ENCODE results near the gene SCN3A.

SCN3A gene

DNA sequence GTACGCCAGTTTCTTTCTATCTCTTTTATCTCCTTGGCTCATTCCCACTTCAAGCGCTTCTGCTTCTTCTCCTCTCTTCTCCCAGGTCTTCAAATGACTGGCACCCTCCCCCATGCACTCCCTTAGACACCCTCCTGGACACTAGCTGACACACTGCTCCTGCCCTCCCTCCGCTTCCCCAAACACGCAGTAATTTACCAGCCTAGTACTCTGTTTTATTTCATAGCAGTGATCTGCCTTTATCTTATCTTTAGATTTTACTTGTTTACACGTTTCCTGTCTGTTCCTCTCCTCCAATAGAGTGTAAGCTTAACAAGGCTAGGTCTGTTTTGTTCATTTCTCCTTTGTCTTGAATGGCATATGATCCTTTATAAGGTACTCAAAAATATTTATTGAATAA is 93.9 kb downstream of the SCN3A start:
- Histone ChIP-seq H3K4me1 (ENCODE audit: control insufficient read depth, low read depth, low read length) (no peaks in the 10 kb centered on the region), H3K27me3 (ENCODE audit: control insufficient read depth, insufficient read depth, low read length) (no peaks in the 10 kb centered on the region), H3K36me3 (ENCODE audit: control insufficient read depth, low read depth, low read length) (no peaks in the 10 kb centered on the region), H3K27ac (ENCODE audit: low read length) (no peak overlapping the region), H3K9ac (ENCODE audit: low read length) (no peak overlapping the region), H3K4me3 (ENCODE audit: low read length) (no peak overlapping the region), H3K9me3 (ENCODE audit: control insufficient read depth, low read depth, low read length) (no peaks in the 10 kb centered on the region)

DNA sequence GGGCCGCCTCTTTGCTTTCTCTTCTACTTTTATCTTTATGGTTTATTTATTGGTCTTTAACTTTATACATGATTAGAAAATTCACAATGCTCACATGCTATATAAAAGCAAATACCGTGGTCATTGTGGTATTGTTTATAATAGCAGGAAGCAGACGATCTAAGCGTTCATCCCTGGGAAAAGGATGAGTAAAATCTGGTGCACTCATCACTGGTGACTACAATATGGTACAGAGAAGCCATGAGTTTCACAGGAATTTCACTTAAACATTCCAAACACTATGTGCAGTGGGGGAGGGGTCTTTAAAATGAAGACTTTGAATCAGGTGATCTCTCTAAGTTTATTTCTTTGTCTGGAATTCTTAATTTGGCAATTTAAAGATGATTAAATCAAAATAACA is 97.9 kb downstream of the SCN3A start:
- H3K9ac ChIP-seq (ENCODE audit: low read length): no peak overlapping the region
- H3K27me3 ChIP-seq (ENCODE audit: control insufficient read depth, insufficient read depth, low read length): no peaks in the 10 kb centered on the region
- no peaks in the 10 kb centered on the region for H3K36me3 ChIP-seq (ENCODE audit: control insufficient read depth, low read depth, low read length)
- H3K4me1 ChIP-seq (ENCODE audit: control insufficient read depth, low read depth, low read length): no peaks in the 10 kb centered on the region
- no peak overlapping the region for H3K4me3 ChIP-seq (ENCODE audit: low read length)
- H3K9me3 ChIP-seq (ENCODE audit: control insufficient read depth, low read depth, low read length): no peaks in the 10 kb centered on the region
- no peak overlapping the region for H3K27ac ChIP-seq (ENCODE audit: low read length)

DNA sequence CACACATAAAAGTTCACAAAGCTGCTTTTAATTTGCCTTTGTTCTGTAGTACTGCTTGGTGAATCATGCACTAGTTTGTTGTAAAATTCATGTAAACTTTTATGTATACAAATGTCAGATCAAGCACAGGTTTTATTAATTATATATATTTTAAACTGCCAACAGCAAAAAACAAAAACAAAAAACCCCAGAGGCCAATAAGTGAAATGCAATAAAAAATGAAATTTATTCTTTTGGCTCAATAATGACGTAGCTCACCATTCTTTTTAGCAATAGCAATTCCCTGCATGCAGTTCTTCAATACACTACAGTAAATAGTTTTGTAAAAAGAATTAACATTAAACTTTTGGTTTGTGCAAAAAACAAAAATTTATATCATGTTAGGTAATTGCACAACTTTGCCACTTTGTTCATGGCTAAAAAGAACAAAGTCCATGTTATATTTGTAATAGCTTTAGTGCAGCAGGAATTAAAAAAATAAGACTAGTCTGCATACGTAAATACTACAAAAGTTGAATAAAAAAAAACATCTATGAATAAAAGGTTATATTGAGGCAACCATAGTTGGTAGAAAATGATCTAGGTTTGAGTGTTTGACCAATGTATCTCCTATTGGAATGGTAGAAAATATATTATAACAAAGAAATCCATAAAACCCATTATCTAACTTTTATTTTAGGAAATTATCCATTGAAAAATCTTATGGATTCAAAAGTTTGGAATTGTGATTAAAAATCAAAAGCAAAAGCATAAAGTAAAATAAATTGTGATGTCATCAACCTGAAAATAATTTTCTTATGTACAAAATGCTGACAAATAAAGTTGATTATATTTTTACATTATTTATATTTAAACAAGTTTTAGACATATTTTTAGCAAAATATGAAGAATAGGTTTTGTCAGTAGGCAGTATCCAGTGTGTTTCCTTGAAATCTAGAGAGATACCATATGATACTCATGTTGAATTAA is 115.6 kb downstream of the SCN3A start:
- Histone ChIP-seq H3K27me3 (ENCODE audit: control insufficient read depth, insufficient read depth, low read length) (no peaks in the 10 kb centered on the region), H3K4me1 (ENCODE audit: control insufficient read depth, low read depth, low read length) (no peaks in the 10 kb centered on the region), H3K9me3 (ENCODE audit: control insufficient read depth, low read depth, low read length) (no peaks in the 10 kb centered on the region), H3K9ac (ENCODE audit: low read length) (no peak overlapping the region), H3K36me3 (ENCODE audit: control insufficient read depth, low read depth, low read length) (no peaks in the 10 kb centered on the region), H3K27ac (ENCODE audit: low read length) (no peak overlapping the region), H3K4me3 (ENCODE audit: low read length) (no peak overlapping the region)

DNA sequence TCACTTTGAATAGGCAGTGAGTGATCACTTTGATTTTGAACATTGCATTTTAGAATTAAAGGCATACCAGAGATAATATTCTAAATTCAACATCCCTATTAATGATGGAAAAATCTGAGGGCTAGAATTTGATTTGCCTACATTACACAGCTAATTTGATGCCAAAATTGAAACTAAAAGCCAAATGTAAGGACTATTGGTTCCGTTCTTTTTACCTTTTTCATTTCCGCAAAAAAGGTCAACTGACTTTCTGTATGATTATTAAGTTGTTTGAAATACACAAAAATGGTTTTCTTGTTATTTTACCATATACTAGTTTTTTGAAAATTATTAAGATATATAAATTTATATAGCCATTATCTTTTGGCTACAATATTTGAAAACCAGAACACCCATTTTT is 117.5 kb downstream of the SCN3A start:
- H3K9ac ChIP-seq (ENCODE audit: low read length): no peak overlapping the region
- no peaks in the 10 kb centered on the region for H3K36me3 ChIP-seq (ENCODE audit: control insufficient read depth, low read depth, low read length)
- H3K27me3 ChIP-seq (ENCODE audit: control insufficient read depth, insufficient read depth, low read length): no peaks in the 10 kb centered on the region
- H3K27ac ChIP-seq (ENCODE audit: low read length): no peak overlapping the region
- no peaks in the 10 kb centered on the region for H3K4me1 ChIP-seq (ENCODE audit: control insufficient read depth, low read depth, low read length)
- H3K9me3 ChIP-seq (ENCODE audit: control insufficient read depth, low read depth, low read length): no peaks in the 10 kb centered on the region
- no peak overlapping the region for H3K4me3 ChIP-seq (ENCODE audit: low read length)

DNA sequence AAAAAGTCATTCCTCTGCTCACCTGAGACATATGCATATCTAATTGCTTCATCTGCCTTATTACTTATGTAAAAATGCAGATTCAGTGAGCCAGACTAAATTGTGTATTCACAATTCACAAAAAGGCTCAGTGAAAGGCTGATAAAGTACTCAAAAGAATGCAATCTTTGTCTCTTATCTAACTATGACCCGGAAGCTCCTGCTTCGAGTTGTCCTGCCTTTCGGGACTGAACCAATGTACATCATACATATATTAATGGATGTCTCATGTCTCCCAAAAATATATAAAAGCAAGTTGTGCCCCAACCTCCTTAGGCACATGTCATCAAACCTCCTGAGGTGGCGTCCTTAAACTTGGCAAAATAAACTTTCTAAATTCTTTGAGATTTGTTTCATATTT is 120.5 kb downstream of the SCN3A start:
- H3K9me3 ChIP-seq (ENCODE audit: control insufficient read depth, low read depth, low read length): no peaks in the 10 kb centered on the region
- H3K36me3 ChIP-seq (ENCODE audit: control insufficient read depth, low read depth, low read length): no peaks in the 10 kb centered on the region
- H3K9ac ChIP-seq (ENCODE audit: low read length): no peak overlapping the region
- no peak overlapping the region for H3K27ac ChIP-seq (ENCODE audit: low read length)
- no peaks in the 10 kb centered on the region for H3K27me3 ChIP-seq (ENCODE audit: control insufficient read depth, insufficient read depth, low read length)
- no peaks in the 10 kb centered on the region for H3K4me1 ChIP-seq (ENCODE audit: control insufficient read depth, low read depth, low read length)
- H3K4me3 ChIP-seq (ENCODE audit: low read length): no peak overlapping the region

DNA sequence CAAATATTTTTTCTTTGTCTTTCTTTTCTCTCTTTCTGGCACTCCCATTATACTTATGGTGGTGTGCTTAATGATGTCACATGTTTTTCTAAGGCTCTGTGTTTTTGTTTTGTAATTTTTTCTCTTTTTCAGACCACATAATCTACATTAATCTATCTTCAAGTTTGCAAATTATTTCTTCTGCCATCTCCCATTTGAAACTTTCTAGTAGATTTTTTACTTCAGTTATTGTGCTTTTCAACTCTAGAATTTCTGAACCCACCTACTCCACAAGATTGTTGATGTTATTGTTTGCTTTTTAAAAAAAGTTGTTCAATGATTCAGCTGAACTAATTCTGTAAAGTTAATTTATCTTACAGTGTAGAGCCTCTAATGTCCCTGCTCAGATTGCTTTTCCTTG is 121.4 kb downstream of the SCN3A start:
- Histone ChIP-seq H3K36me3 (ENCODE audit: control insufficient read depth, low read depth, low read length) (no peaks in the 10 kb centered on the region), H3K9me3 (ENCODE audit: control insufficient read depth, low read depth, low read length) (no peaks in the 10 kb centered on the region), H3K27ac (ENCODE audit: low read length) (no peak overlapping the region), H3K9ac (ENCODE audit: low read length) (no peak overlapping the region), H3K4me3 (ENCODE audit: low read length) (no peak overlapping the region), H3K27me3 (ENCODE audit: control insufficient read depth, insufficient read depth, low read length) (no peaks in the 10 kb centered on the region), H3K4me1 (ENCODE audit: control insufficient read depth, low read depth, low read length) (no peaks in the 10 kb centered on the region)

DNA sequence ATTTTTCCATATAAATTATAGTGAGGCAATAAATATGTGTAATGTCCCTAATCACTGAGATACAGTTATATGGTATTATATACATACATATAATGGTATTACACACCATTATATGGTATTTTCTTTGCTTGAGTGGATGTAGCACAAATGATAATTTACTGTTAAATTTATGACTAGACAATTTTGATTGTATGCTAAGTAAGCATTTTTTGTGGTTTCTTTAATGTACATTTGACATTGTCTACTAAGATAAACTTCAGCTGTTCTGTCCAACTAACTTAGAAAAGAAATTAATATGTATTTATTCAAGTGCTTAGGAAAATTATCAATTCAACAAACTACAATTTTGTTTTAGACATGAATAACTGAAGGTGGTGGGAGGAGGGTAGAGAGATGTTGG is 122.6 kb downstream of the SCN3A start:
- H3K27me3 ChIP-seq (ENCODE audit: control insufficient read depth, insufficient read depth, low read length): no peaks in the 10 kb centered on the region
- no peak overlapping the region for H3K9ac ChIP-seq (ENCODE audit: low read length)
- H3K4me1 ChIP-seq (ENCODE audit: control insufficient read depth, low read depth, low read length): no peaks in the 10 kb centered on the region
- H3K36me3 ChIP-seq (ENCODE audit: control insufficient read depth, low read depth, low read length): no peaks in the 10 kb centered on the region
- no peaks in the 10 kb centered on the region for H3K9me3 ChIP-seq (ENCODE audit: control insufficient read depth, low read depth, low read length)
- H3K27ac ChIP-seq (ENCODE audit: low read length): no peak overlapping the region
- H3K4me3 ChIP-seq (ENCODE audit: low read length): no peak overlapping the region

DNA sequence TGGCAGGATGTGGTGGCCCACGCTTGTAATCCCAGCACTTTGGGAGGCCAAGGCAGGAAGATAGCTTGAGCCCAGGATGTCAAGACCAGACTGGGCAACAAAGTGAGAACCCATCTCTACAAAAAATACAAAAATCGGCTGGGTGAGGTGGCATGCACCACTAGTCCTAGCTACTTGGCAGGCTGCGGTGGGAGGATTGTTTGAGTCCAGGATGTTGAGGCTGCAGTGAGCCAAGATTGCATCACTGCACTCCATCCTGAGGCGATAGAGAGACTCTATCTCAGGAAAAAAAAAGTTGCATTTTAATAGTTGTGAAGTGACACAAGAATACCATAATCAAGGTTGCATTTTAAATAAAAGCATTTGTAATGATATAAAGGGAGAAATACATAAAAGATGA is 124.4 kb downstream of the SCN3A start:
- Histone ChIP-seq H3K9me3 (ENCODE audit: control insufficient read depth, low read depth, low read length) (no peaks in the 10 kb centered on the region), H3K36me3 (ENCODE audit: control insufficient read depth, low read depth, low read length) (no peaks in the 10 kb centered on the region), H3K9ac (ENCODE audit: low read length) (no peak overlapping the region), H3K27ac (ENCODE audit: low read length) (no peak overlapping the region), H3K4me1 (ENCODE audit: control insufficient read depth, low read depth, low read length) (no peaks in the 10 kb centered on the region), H3K27me3 (ENCODE audit: control insufficient read depth, insufficient read depth, low read length) (no peaks in the 10 kb centered on the region), H3K4me3 (ENCODE audit: low read length) (no peak overlapping the region)

DNA sequence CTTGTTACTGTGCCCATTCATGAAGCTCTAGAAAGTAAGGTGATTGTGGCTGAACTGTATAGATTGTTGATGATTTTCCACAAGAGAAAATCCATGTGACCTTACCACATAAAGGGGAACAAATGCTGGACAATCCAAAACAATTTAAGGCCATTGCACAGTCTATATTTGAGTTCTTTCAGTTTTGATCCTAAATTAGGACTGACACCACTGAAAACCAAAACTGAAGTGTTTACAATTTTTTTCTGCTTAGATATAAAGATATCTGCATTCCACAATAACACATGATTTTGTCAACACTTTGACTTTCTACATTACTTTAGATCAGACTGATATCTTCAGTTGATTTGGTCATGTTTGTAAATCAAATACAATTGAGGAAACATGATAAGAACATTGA is 124.9 kb downstream of the SCN3A start:
- Histone ChIP-seq H3K4me3 (ENCODE audit: low read length) (no peak overlapping the region), H3K36me3 (ENCODE audit: control insufficient read depth, low read depth, low read length) (no peaks in the 10 kb centered on the region), H3K27ac (ENCODE audit: low read length) (no peak overlapping the region)

DNA sequence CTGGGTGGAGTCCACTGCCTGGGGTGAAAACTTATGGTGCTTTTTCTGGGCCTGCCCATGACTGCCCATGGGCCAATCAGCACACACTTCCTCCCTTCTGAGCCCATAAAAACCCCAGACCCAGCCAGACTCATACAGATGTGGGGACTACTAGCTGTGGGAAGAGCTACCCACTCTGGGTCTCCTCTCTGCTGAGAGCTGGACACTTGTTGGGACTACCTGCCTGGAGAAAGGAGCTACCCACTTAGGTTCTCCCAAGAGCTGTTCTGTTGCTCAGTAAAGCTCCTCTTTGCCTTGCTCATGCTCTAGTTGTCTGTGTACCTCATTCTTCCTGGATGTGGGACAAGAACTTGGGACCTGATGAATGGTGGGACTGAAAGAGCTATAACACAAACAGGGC is 129.0 kb downstream of the SCN3A start:
- no peaks in the 10 kb centered on the region for H3K27me3 ChIP-seq (ENCODE audit: control insufficient read depth, insufficient read depth, low read length)
- no peak overlapping the region for H3K4me3 ChIP-seq (ENCODE audit: low read length)
- no peaks in the 10 kb centered on the region for H3K9me3 ChIP-seq (ENCODE audit: control insufficient read depth, low read depth, low read length)
- no peak overlapping the region for H3K27ac ChIP-seq (ENCODE audit: low read length)
- no peaks in the 10 kb centered on the region for H3K36me3 ChIP-seq (ENCODE audit: control insufficient read depth, low read depth, low read length)
- peaks cover 1% of the 10 kb centered on the region for H3K4me1 ChIP-seq (ENCODE audit: control insufficient read depth, low read depth, low read length)
- no peak overlapping the region for H3K9ac ChIP-seq (ENCODE audit: low read length)

More for the DNA sequence above, 124.9 kb downstream of the SCN3A start:
- no peak overlapping the region for H3K9ac ChIP-seq (ENCODE audit: low read length)
- H3K9me3 ChIP-seq (ENCODE audit: control insufficient read depth, low read depth, low read length): no peaks in the 10 kb centered on the region
- H3K27me3 ChIP-seq (ENCODE audit: control insufficient read depth, insufficient read depth, low read length): no peaks in the 10 kb centered on the region
- no peaks in the 10 kb centered on the region for H3K4me1 ChIP-seq (ENCODE audit: control insufficient read depth, low read depth, low read length)

DNA sequence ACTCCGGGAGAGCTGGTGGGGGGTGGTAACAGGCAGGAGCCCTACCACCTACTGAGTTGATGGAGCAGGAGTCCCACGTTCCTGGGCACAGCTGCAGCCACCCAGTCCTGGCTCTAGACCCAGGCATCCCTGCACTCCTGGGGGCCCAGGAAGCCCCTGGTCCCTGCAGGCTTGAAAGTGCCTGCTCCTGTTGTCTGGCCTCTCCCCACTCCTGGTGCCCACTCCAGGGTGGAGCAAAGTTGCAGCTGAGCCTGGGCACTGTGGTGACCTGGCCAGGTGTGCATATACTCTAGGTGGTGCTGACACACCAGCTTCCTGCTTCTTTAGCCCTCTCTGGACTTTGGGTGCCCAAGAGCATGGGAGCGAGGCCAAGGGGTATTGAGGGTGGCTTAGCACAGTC is 129.5 kb downstream of the SCN3A start:
- Histone ChIP-seq H3K9me3 (ENCODE audit: control insufficient read depth, low read depth, low read length) (no peaks in the 10 kb centered on the region), H3K9ac (ENCODE audit: low read length) (no peak overlapping the region), H3K27ac (ENCODE audit: low read length) (no peak overlapping the region), H3K4me1 (ENCODE audit: control insufficient read depth, low read depth, low read length) (peaks cover 4% of the 10 kb centered on the region), H3K4me3 (ENCODE audit: low read length) (no peak overlapping the region), H3K36me3 (ENCODE audit: control insufficient read depth, low read depth, low read length) (no peaks in the 10 kb centered on the region), H3K27me3 (ENCODE audit: control insufficient read depth, insufficient read depth, low read length) (no peaks in the 10 kb centered on the region)

DNA sequence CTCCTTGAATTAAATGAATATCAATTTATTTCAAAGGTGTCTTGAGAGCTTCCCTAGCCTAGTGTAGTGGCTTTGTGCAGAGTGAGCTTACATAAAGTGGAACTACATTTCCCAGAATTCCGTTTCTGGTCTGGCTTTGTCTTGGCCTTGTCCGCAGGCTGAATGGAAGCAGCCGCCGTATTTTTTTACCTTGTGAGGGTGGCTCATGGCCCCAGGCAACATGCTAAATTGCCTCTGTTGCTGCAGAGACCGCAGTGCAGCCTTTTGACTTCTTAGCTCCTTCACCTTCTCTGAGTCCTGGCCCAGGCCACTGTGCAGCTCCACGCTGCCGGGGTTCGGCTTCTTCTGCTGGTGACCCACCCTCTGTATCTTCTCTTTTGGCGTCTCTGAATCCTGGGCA is 133.8 kb downstream of the SCN3A start:
- Histone ChIP-seq H3K9me3 (ENCODE audit: control insufficient read depth, low read depth, low read length) (no peaks in the 10 kb centered on the region), H3K4me1 (ENCODE audit: control insufficient read depth, low read depth, low read length) (peaks cover 27% of the 10 kb centered on the region), H3K27ac (ENCODE audit: low read length) (no peak overlapping the region), H3K4me3 (ENCODE audit: low read length) (no peak overlapping the region), H3K9ac (ENCODE audit: low read length) (no peak overlapping the region), H3K36me3 (ENCODE audit: control insufficient read depth, low read depth, low read length) (no peaks in the 10 kb centered on the region), H3K27me3 (ENCODE audit: control insufficient read depth, insufficient read depth, low read length) (no peaks in the 10 kb centered on the region)
